HG03378 (cell line): ENCODE data around the gene HIVEP3.

Experiments
- ATAC-seq: cut with Tn5 transposase; IDR thresholded peaks from one replicate; pipeline ENCODE4 v1.9.1; 2021; ENCODE audit warnings: mild to moderate bottlenecking, moderate library complexity; ENCODE audit not compliant: unreplicated experiment

Gene HIVEP3

GRCh38 chr1:41528106-41528505 is 390.6 kb downstream of the HIVEP3 start:
- ATAC-seq, result no peak

- no peak for ATAC-seq
Observed at GRCh38 chr1:41526956-41527561, 391.7 kb downstream of the HIVEP3 start.

- ATAC-seq, result no peak
Observed at GRCh38 chr1:41525891-41526587, 392.7 kb downstream of the HIVEP3 start.

GRCh38 chr1:41524676-41525675 is 393.7 kb downstream of the HIVEP3 start:
- ATAC-seq, result no peak

- ATAC-seq, result no peak
Observed at GRCh38 chr1:41523949-41524675, 394.6 kb downstream of the HIVEP3 start.

- ATAC-seq, result no peak
Observed at GRCh38 chr1:41523071-41523470, 395.7 kb downstream of the HIVEP3 start.

GRCh38 chr1:41521766-41522165 is 397.0 kb downstream of the HIVEP3 start:
- ATAC-seq, result no peak

GRCh38 chr1:41520951-41521752 is 397.6 kb downstream of the HIVEP3 start:
- ATAC-seq, result no peak

- ATAC-seq, result no peak
Observed at GRCh38 chr1:41519667-41520066, 399.1 kb downstream of the HIVEP3 start.

- ATAC-seq, result no peak
Observed at GRCh38 chr1:41518471-41518870, 400.3 kb downstream of the HIVEP3 start.

GRCh38 chr1:41517062-41517438 is 401.7 kb downstream of the HIVEP3 start:
- ATAC-seq, result no peak

GRCh38 chr1:41516168-41517061 is 402.3 kb downstream of the HIVEP3 start:
- ATAC-seq, result no peak

- ATAC-seq, result no peak
Observed at GRCh38 chr1:41515778-41516167, 402.9 kb downstream of the HIVEP3 start.

- ATAC-seq, result no peak
Observed at GRCh38 chr1:41515131-41515678, 403.5 kb downstream of the HIVEP3 start.

GRCh38 chr1:41514381-41514780 is 404.3 kb downstream of the HIVEP3 start:
- ATAC-seq, result no peak

GRCh38 chr1:41513383-41513735 is 405.4 kb downstream of the HIVEP3 start:
- ATAC-seq, result no peak

- no peak for ATAC-seq
Observed at GRCh38 chr1:41512701-41513382, 405.9 kb downstream of the HIVEP3 start.

GRCh38 chr1:41511239-41511540 is 407.5 kb downstream of the HIVEP3 start:
- ATAC-seq, result no peak
